Stimulated activated CD8-positive, alpha-beta memory T cell treated with anti-CD3 and anti-CD28 coated beads, Interleukin-7, amount 100 ng/mL, for 1 hour (primary cell): ENCODE results near the gene BUB1B.

Experiments
- DNase-seq, 2 donors: peaks; one replicate each; pipeline ENCODE4 v3.0.0-alpha.2; 2020; ENCODE audit warnings: low read depth in 2 of 2

Gene BUB1B

GRCh38 chr15:40252438-40253166 is 91.7 kb downstream of the BUB1B start:
- DNase-seq, result no peak

GRCh38 chr15:40253167-40253790 is 92.4 kb downstream of the BUB1B start:
- no peak for DNase-seq

GRCh38 chr15:40254452-40254851 is 93.6 kb downstream of the BUB1B start:
- DNase-seq, result no peak

GRCh38 chr15:40255033-40255432 is 94.2 kb downstream of the BUB1B start:
- no peak for DNase-seq

- DNase-seq, result no peak
Observed at GRCh38 chr15:40256638-40257235, 95.9 kb downstream of the BUB1B start.

GRCh38 chr15:40257656-40258450 is 97.0 kb downstream of the BUB1B start:
- no peak for DNase-seq

- DNase-seq, result no peak
Observed at GRCh38 chr15:40258544-40258943, 97.7 kb downstream of the BUB1B start.

- no peak for DNase-seq
Observed at GRCh38 chr15:40259021-40259420, 98.2 kb downstream of the BUB1B start.

- DNase-seq, result no peak
Observed at GRCh38 chr15:40263024-40263754, 102.3 kb downstream of the BUB1B start.

GRCh38 chr15:40264321-40265153 is 103.7 kb downstream of the BUB1B start:
- no peak for DNase-seq

- no peak for DNase-seq
Observed at GRCh38 chr15:40265355-40265754, 104.5 kb downstream of the BUB1B start.

GRCh38 chr15:40265875-40266274 is 105.0 kb downstream of the BUB1B start:
- no peak for DNase-seq

- DNase-seq, result no peak
Observed at GRCh38 chr15:40266828-40267304, 106.0 kb downstream of the BUB1B start.

GRCh38 chr15:40267670-40268069 is 106.8 kb downstream of the BUB1B start:
- no peak for DNase-seq

- DNase-seq, result no peak
Observed at GRCh38 chr15:40269604-40270003, 108.7 kb downstream of the BUB1B start.

GRCh38 chr15:40270246-40270995 is 109.6 kb downstream of the BUB1B start:
- DNase-seq, result no peak
